Measurements from ENCODE around the gene RPL36.

The RPL36 gene

DNA sequence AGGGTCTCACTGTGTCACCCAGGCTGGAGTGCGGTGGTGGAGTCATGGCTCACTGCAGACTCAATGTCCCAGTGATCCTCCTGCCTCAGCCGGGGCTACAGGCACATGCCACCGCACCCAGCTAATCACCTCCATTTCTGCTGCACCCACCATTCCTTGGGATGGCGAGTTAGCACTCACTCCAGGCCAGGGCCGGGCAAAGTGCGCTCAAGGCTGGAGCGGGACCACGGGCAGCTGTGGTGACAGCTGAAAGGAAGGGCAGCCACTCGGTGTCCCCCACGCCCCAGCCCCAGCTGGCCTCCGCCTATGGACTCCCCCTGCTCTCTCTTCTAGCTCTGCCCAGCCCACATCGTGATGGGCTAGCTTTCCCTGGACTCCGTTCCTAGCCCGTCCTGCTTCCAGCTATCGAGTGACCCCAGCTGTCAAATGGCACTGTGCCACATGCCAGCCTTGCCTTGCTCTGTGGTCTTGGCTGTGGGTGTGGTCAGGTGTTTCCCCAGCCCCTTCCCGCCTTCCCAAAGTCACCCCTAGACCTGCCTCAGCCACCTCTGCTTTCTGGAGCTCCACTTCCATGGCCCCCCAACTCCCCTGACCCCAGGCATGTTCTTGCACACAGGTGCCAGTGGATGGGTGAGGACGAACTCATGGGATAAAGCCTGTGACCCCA is 13.9 kb upstream of the RPL36 start:
- no peaks in the 10 kb centered on the region for H3K4me1 ChIP-seq (ENCODE audit: control insufficient read depth, low read depth, low read length)
- no peaks in the 10 kb centered on the region for H3K36me3 ChIP-seq (ENCODE audit: control insufficient read depth, low read depth, low read length)
- H3K4me3 ChIP-seq (ENCODE audit: low read length): no peak overlapping the region
- no peaks in the 10 kb centered on the region for H3K27me3 ChIP-seq (ENCODE audit: control insufficient read depth, insufficient read depth, low read length)
- H3K27ac ChIP-seq (ENCODE audit: low read length): no peak overlapping the region
- H3K9me3 ChIP-seq (ENCODE audit: control insufficient read depth, low read depth, low read length): no peaks in the 10 kb centered on the region
- H3K9ac ChIP-seq (ENCODE audit: low read length): no peak overlapping the region

- no peak overlapping the region for H3K4me3 ChIP-seq (ENCODE audit: low read length)
- H3K4me1 ChIP-seq (ENCODE audit: control insufficient read depth, low read depth, low read length): no peaks in the 10 kb centered on the region
- no peaks in the 10 kb centered on the region for H3K36me3 ChIP-seq (ENCODE audit: control insufficient read depth, low read depth, low read length)
- no peaks in the 10 kb centered on the region for H3K9me3 ChIP-seq (ENCODE audit: control insufficient read depth, low read depth, low read length)
- H3K9ac ChIP-seq (ENCODE audit: low read length): no peak overlapping the region
- no peak overlapping the region for H3K27ac ChIP-seq (ENCODE audit: low read length)
- H3K27me3 ChIP-seq (ENCODE audit: control insufficient read depth, insufficient read depth, low read length): no peaks in the 10 kb centered on the region
These were observed 13.4 kb upstream of the RPL36 start for GRCh38 chr19:5676772-5677105.

DNA sequence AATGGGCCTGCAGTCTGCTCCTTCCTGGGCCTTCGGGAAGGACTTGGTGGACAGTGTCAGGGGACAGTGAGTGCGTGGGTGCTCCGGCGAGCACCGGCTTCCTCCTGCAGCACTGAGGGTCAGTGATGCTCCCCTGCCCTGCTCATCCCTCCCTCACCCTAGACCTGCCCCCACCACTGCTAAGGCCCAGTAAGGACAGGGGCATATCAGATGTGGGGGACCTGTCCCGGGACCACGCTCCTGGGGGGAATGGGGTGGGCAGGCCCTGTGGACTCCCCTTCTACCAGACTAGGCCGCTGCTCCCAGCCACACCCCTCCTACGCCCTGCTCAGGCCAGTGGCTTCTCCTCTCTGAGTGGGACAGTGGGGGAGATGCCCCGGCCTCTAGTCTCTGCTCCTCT is 13.0 kb upstream of the RPL36 start:
- H3K27ac ChIP-seq (ENCODE audit: low read length): no peak overlapping the region
- no peaks in the 10 kb centered on the region for H3K27me3 ChIP-seq (ENCODE audit: control insufficient read depth, insufficient read depth, low read length)
- no peak overlapping the region for H3K9ac ChIP-seq (ENCODE audit: low read length)
- no peaks in the 10 kb centered on the region for H3K4me1 ChIP-seq (ENCODE audit: control insufficient read depth, low read depth, low read length)
- no peak overlapping the region for H3K4me3 ChIP-seq (ENCODE audit: low read length)
- H3K36me3 ChIP-seq (ENCODE audit: control insufficient read depth, low read depth, low read length): no peaks in the 10 kb centered on the region
- no peaks in the 10 kb centered on the region for H3K9me3 ChIP-seq (ENCODE audit: control insufficient read depth, low read depth, low read length)

- no peak overlapping the region for H3K4me3 ChIP-seq (ENCODE audit: low read length)
- H3K9ac ChIP-seq (ENCODE audit: low read length): no peak overlapping the region
- H3K9me3 ChIP-seq (ENCODE audit: control insufficient read depth, low read depth, low read length): no peaks in the 10 kb centered on the region
- H3K4me1 ChIP-seq (ENCODE audit: control insufficient read depth, low read depth, low read length): no peaks in the 10 kb centered on the region
- H3K27me3 ChIP-seq (ENCODE audit: control insufficient read depth, insufficient read depth, low read length): no peaks in the 10 kb centered on the region
- H3K36me3 ChIP-seq (ENCODE audit: control insufficient read depth, low read depth, low read length): no peaks in the 10 kb centered on the region
- H3K27ac ChIP-seq (ENCODE audit: low read length): no peak overlapping the region
These were observed 12.5 kb upstream of the RPL36 start for GRCh38 chr19:5677580-5677979.

- Histone ChIP-seq H3K9ac (ENCODE audit: low read length) (no peak overlapping the region), H3K4me3 (ENCODE audit: low read length) (no peak overlapping the region), H3K36me3 (ENCODE audit: control insufficient read depth, low read depth, low read length) (no peaks in the 10 kb centered on the region), H3K4me1 (ENCODE audit: control insufficient read depth, low read depth, low read length) (no peaks in the 10 kb centered on the region), H3K9me3 (ENCODE audit: control insufficient read depth, low read depth, low read length) (no peaks in the 10 kb centered on the region), H3K27ac (ENCODE audit: low read length) (no peak overlapping the region), H3K27me3 (ENCODE audit: control insufficient read depth, insufficient read depth, low read length) (no peaks in the 10 kb centered on the region)
These were observed 11.9 kb upstream of the RPL36 start for GRCh38 chr19:5678071-5678718.

DNA sequence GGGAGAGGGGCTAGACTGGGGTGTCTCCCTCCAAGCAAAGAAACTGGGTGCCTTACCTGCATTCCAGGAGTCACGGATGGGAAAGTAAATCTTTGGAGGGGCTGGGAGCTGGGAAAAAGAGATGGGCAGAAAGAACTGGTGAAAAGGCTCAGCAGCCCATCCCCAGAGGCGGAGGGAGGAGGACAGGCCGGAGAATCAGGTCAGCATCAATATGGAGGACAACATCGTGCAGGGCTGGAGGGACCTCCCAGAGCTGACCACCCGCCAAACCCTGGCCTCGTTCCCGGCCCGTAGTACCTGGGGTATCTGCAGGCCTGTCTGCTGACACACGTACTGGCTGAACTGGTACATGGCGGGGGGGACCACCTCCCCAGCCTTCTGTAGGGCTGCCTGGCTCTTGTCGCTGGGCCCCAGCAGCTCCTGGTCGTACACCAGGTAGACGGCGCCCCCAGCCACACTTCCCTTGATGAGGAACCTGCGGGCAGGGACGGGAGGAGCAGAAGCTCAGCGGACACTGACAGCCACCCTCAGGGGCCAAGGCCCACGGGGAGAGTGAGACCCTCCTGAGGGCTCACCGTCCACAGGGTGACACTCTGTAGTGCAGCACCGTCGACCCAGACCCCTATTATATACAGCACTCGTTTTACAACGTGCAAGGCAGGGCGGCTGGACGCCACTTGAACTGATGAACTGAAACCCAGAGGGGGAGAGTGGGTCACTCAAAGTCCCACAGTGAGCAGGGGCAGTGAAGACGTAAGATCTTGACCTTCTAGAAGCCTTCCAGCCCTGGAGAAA is 10.6 kb upstream of the RPL36 start:
- Histone ChIP-seq H3K9me3 (ENCODE audit: control insufficient read depth, low read depth, low read length) (no peaks in the 10 kb centered on the region), H3K9ac (ENCODE audit: low read length) (peak overlapping the region; percentile 52), H3K27me3 (ENCODE audit: control insufficient read depth, insufficient read depth, low read length) (no peaks in the 10 kb centered on the region), H3K36me3 (ENCODE audit: control insufficient read depth, low read depth, low read length) (no peaks in the 10 kb centered on the region), H3K27ac (ENCODE audit: low read length) (no peak overlapping the region), H3K4me3 (ENCODE audit: low read length) (peak overlapping the region; percentile 89), H3K4me1 (ENCODE audit: control insufficient read depth, low read depth, low read length) (no peaks in the 10 kb centered on the region)

DNA sequence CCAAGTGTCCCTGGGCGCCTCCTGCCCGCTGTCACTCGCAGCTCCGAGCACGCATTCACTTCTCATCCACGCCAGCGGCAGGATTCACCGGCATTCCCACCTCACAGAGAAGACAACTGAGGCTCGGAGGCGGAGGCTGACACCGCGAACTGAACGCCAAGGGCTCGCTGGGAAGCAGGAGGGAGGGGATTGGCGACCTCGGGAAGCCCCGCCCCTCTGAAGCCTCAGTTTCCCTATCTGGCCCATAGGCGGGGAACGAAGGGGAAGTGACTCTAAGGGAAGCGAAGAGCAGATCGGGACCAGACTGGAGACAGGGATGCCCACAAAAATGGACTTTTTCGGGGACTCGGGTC is 10.0 kb upstream of the RPL36 start:
- H3K27ac ChIP-seq (ENCODE audit: low read length): no peak overlapping the region
- no peaks in the 10 kb centered on the region for H3K27me3 ChIP-seq (ENCODE audit: control insufficient read depth, insufficient read depth, low read length)
- peak overlapping the region; percentile 52 for H3K9ac ChIP-seq (ENCODE audit: low read length)
- peak overlapping the region; percentile 89 for H3K4me3 ChIP-seq (ENCODE audit: low read length)
- no peaks in the 10 kb centered on the region for H3K9me3 ChIP-seq (ENCODE audit: control insufficient read depth, low read depth, low read length)
- no peaks in the 10 kb centered on the region for H3K4me1 ChIP-seq (ENCODE audit: control insufficient read depth, low read depth, low read length)
- H3K36me3 ChIP-seq (ENCODE audit: control insufficient read depth, low read depth, low read length): no peaks in the 10 kb centered on the region

DNA sequence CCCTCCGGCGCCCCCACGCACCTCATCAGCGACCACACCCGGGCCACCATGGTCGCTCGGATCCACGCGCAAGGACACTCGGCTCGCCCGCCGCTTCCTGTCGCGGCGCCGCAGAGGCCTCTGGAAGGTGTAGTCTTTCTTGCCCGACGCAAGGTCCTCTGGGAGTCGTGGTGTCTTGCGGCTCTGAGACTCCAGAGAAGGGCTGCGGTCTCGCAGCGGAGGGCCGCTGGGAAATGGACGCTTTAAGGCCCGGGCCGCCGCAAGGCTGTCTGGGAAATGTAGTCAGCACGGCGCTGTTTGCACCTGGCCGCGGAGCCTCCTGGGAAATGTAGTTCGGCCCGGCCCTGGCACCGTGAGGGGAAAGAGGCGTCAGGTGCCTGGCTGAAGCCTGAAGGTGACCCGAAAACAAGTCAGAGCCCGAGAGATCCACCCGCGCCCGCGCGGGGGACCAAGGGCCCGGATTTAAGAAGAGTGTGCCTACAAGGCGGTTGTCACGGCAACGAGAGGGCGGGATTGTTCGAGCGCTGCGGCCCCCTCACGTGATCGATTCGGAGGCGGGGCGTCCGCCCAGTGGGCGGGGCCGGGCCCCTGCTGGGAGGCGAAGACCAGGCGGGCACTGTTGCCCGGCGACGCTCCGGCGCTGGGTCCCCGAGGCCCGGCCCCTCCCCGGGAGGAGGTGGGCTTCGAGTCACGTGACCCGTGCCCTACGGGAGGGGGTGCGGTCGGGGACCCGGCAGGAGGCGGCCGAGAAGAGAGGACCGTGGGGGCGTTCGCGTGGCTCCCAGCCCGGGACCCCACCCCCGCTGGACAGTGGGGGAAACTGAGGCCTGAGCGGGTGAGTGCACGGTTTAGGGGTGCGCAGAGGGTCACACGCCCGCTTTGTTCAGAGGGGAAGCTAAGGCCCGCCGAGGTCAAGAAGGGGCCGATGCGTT is 9.4 kb upstream of the RPL36 start, which contains the start of the genes HSD11B1L and MICOS13:
TSS of gene HSD11B1L (plus strand) at position 591 of the 932 bp plus-strand sequence. CDS start 3,806 bp downstream, outside the sequence.
TSS of gene MICOS13 (minus strand) at position 80 of the 932 bp plus-strand sequence. CDS start at position 50, 30 bp downstream.
- Histone ChIP-seq H3K27ac (ENCODE audit: low read length) (peak within 1 kb of the TSS; percentile 59), H3K9ac (ENCODE audit: low read length) (peak within 1 kb of the TSS; percentile 52), H3K36me3 (ENCODE audit: control insufficient read depth, low read depth, low read length) (no peaks in the 10 kb centered on the region)

DNA sequence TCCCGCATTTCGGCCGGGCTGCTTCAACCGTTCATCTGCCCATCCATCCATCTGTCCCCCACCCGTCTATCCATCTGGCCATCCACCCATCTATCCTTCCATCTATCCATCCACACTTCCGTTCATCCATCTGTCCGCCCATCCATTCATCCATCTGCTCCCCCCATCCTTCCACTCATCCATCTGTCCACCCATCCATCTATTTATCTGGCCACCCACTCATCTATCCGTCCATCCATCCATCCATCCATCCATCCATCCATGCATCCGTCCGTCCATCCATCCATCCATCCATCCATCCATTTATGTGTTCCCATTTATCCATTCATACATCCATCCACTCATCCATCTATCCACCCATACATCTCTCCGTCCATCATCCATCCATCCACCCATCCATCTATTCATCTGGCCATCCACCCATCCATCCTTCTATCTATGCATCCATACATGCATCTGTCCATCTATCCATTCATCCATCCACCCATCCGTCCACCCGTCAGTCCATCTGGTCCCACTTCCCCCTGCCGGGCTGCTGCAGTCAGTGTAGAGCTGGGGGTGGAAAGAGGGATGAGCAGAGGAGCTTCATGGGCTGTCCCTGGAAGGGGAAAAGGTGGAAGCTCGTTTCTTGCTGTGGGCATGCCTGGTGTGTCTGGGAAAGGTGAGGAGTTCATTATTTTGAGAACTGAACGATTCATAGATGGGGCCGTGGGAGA is 8.5 kb upstream of the RPL36 start:
- H3K4me3 ChIP-seq (ENCODE audit: low read length): peak overlapping the region; percentile 89
- no peak overlapping the region for H3K27ac ChIP-seq (ENCODE audit: low read length)
- no peaks in the 10 kb centered on the region for H3K36me3 ChIP-seq (ENCODE audit: control insufficient read depth, low read depth, low read length)
- peak overlapping the region; percentile 32 for H3K9ac ChIP-seq (ENCODE audit: low read length)
- H3K9me3 ChIP-seq (ENCODE audit: control insufficient read depth, low read depth, low read length): no peaks in the 10 kb centered on the region
- H3K27me3 ChIP-seq (ENCODE audit: control insufficient read depth, insufficient read depth, low read length): no peaks in the 10 kb centered on the region
- no peaks in the 10 kb centered on the region for H3K4me1 ChIP-seq (ENCODE audit: control insufficient read depth, low read depth, low read length)

More for the DNA sequence above, 9.4 kb upstream of the RPL36 start, which contains the start of the genes HSD11B1L and MICOS13:
- Histone ChIP-seq H3K4me1 (ENCODE audit: control insufficient read depth, low read depth, low read length) (no peaks in the 10 kb centered on the region), H3K27me3 (ENCODE audit: control insufficient read depth, insufficient read depth, low read length) (no peaks in the 10 kb centered on the region), H3K9me3 (ENCODE audit: control insufficient read depth, low read depth, low read length) (no peaks in the 10 kb centered on the region), H3K4me3 (ENCODE audit: low read length) (peak within 1 kb of the TSS; percentile 89)

GRCh38 chr19:5682107-5682482 is 8.0 kb upstream of the RPL36 start:
- no peak overlapping the region for H3K27ac ChIP-seq (ENCODE audit: low read length)
- no peaks in the 10 kb centered on the region for H3K36me3 ChIP-seq (ENCODE audit: control insufficient read depth, low read depth, low read length)
- no peaks in the 10 kb centered on the region for H3K27me3 ChIP-seq (ENCODE audit: control insufficient read depth, insufficient read depth, low read length)
- no peaks in the 10 kb centered on the region for H3K4me1 ChIP-seq (ENCODE audit: control insufficient read depth, low read depth, low read length)
- no peak overlapping the region for H3K9ac ChIP-seq (ENCODE audit: low read length)
- H3K9me3 ChIP-seq (ENCODE audit: control insufficient read depth, low read depth, low read length): no peaks in the 10 kb centered on the region
- no peak overlapping the region for H3K4me3 ChIP-seq (ENCODE audit: low read length)

All from iPS-18a (cell line).